Measurements from ENCODE around the gene NDOR1. TPM values are rescaled to one million over a fixed set of nuclear protein-coding genes. Genes with fewer than 3 reads are reported as not detected.

Gene NDOR1
- polyA plus RNA-seq, 1 experiment = 7.1 TPM

GRCh38 chr9:137231372-137232039 lies 26.0 kb downstream of the NDOR1 start:
- TF ChIP-seq, protein P1, sequence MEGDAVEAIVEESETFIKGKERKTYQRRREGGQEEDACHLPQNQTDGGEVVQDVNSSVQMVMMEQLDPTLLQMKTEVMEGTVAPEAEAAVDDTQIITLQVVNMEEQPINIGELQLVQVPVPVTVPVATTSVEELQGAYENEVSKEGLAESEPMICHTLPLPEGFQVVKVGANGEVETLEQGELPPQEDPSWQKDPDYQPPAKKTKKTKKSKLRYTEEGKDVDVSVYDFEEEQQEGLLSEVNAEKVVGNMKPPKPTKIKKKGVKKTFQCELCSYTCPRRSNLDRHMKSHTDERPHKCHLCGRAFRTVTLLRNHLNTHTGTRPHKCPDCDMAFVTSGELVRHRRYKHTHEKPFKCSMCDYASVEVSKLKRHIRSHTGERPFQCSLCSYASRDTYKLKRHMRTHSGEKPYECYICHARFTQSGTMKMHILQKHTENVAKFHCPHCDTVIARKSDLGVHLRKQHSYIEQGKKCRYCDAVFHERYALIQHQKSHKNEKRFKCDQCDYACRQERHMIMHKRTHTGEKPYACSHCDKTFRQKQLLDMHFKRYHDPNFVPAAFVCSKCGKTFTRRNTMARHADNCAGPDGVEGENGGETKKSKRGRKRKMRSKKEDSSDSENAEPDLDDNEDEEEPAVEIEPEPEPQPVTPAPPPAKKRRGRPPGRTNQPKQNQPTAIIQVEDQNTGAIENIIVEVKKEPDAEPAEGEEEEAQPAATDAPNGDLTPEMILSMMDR (IDR thresholded peaks at IDR 0.05; ENCODE audit: insufficient read depth, low read depth, low read length) = no peak
- no peak for DNase-seq (ENCODE audit: low read depth)
- no peak overlapping the region for H3K4me3 ChIP-seq (ENCODE audit: low read depth, low read length)
- no peaks in the 10 kb centered on the region for H3K27me3 ChIP-seq (ENCODE audit: control insufficient read depth, insufficient read depth, low read length)
- ChIA-PET POLR2A (no interaction called here), CTCF (interaction anchor here (1.3 kb wide), 1 partner anchor 15 kb away, joined by 3 read pairs; no protein-coding TSS in a partner anchor)
- no peaks in the 10 kb centered on the region for H3K36me3 ChIP-seq (ENCODE audit: control insufficient read depth, insufficient read depth, low read length)

DNA sequence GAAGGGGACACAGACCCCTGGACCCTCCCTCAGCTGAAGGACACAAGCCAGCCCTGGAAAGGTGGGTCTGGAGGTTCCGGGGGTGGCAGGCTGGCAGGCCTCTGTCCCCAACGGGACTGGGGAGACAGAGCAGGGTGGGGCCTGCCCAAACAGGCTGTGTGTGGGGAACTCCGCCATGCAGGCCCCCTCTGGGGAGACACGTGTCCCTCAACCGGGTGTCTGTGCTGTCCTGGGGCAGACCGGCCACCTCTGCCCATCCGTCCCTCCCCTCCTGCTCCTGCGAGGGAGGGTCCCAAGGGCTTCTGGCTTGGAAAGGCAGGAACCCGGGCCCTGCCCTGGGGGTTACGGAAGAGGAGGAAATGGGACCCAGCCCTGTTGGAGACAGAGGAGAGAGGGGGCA lies 26.6 kb downstream of the NDOR1 start:
- ChIA-PET POLR2A (no interaction called here), CTCF (no interaction called here)
- TF ChIP-seq, protein P1 (IDR thresholded peaks at IDR 0.05; ENCODE audit: insufficient read depth, low read depth, low read length) = no peak
- DNase-seq (ENCODE audit: low read depth) = no peak
- H3K4me3 ChIP-seq (ENCODE audit: low read depth, low read length) = no peak overlapping the region
- H3K36me3 ChIP-seq (ENCODE audit: control insufficient read depth, insufficient read depth, low read length) = no peaks in the 10 kb centered on the region
- no peaks in the 10 kb centered on the region for H3K27me3 ChIP-seq (ENCODE audit: control insufficient read depth, insufficient read depth, low read length)

- TF ChIP-seq, protein P1 (IDR thresholded peaks at IDR 0.05; ENCODE audit: insufficient read depth, low read depth, low read length) = no peak
- CTCF ChIA-PET = no interaction called here
- Histone ChIP-seq H3K4me3 (ENCODE audit: low read depth, low read length) (no peak overlapping the region), H3K36me3 (ENCODE audit: control insufficient read depth, insufficient read depth, low read length) (no peaks in the 10 kb centered on the region), H3K27me3 (ENCODE audit: control insufficient read depth, insufficient read depth, low read length) (no peaks in the 10 kb centered on the region)
- no peak for DNase-seq (ENCODE audit: low read depth)
- POLR2A ChIA-PET = no interaction called here
Observed at GRCh38 chr9:137232510-137232909, 27.0 kb downstream of the NDOR1 start.

GRCh38 chr9:137233143-137233980 lies 27.9 kb downstream of the NDOR1 start:
- H3K27me3 ChIP-seq (ENCODE audit: control insufficient read depth, insufficient read depth, low read length) = no peaks in the 10 kb centered on the region
- H3K36me3 ChIP-seq (ENCODE audit: control insufficient read depth, insufficient read depth, low read length) = no peaks in the 10 kb centered on the region
- H3K4me3 ChIP-seq (ENCODE audit: low read depth, low read length) = no peak overlapping the region
- TF ChIP-seq, protein P1 (IDR thresholded peaks at IDR 0.05; ENCODE audit: insufficient read depth, low read depth, low read length) = no peak
- POLR2A ChIA-PET = no interaction called here
- no peak for DNase-seq (ENCODE audit: low read depth)
- CTCF ChIA-PET = no interaction called here

GRCh38 chr9:137234055-137234697 lies 28.7 kb downstream of the NDOR1 start:
- TF ChIP-seq, protein P1 (IDR thresholded peaks at IDR 0.05; ENCODE audit: insufficient read depth, low read depth, low read length) = no peak
- Histone ChIP-seq H3K27me3 (ENCODE audit: control insufficient read depth, insufficient read depth, low read length) (no peaks in the 10 kb centered on the region), H3K36me3 (ENCODE audit: control insufficient read depth, insufficient read depth, low read length) (no peaks in the 10 kb centered on the region; the same call in 1 of the 2 replicates), H3K4me3 (ENCODE audit: low read depth, low read length) (no peak overlapping the region)
- no peak for DNase-seq (ENCODE audit: low read depth)
- POLR2A ChIA-PET = no interaction called here
- CTCF ChIA-PET = interaction anchor here (0.6 to 1.0 kb wide), 3 partner anchors 19 to 210 kb away, joined by 3 to 4 read pairs (median 3); partner anchors contain the start of gene MAN1B1
